MCF 10A (cell line): ENCODE results near the gene KCNIP3. TPM values are rescaled to one million over a fixed set of nuclear protein-coding genes. Genes with fewer than 3 reads are reported as not detected.

Source experiments
- BruUV-seq: library from RNA; stranded (reverse); fragments of 400-500 nt; replicated peaks from 2 replicates; lab custom pipeline; 2021; lab: Mats Ljungman, UMichigan
- CTCF ChIA-PET: fragments of 300-600 bp; sonication (Branson Sonifier 250); formaldehyde crosslinking; extraction: SDS; loops from one replicate; lab custom pipeline; 2021; ENCODE audit warnings: antibody characterized with exemption, inconsistent platforms; lab: Yijun Ruan, JAX
- POLR2A ChIA-PET: fragments of 300-600, 350-650 bp; sonication (Branson Sonifier 250); formaldehyde crosslinking; extraction: SDS; loops from one replicate; lab custom pipeline; 2020; ENCODE audit warnings: antibody characterized with exemption, inconsistent platforms; lab: Yijun Ruan, JAX
- DNase-seq: peaks from one replicate; pipeline ENCODE4 v3.0.0-alpha.2; 2018; ENCODE audit not compliant: unreplicated experiment
- H3K27ac Mint-ChIP-seq: one replicate; pipeline ENCODE4 v1.8.0; 2022; ENCODE audit warnings: mild to moderate bottlenecking, low read depth, mixed read lengths; ENCODE audit not compliant: unreplicated experiment
- H3K27me3 Mint-ChIP-seq: one replicate; pipeline ENCODE4 v1.8.0; 2022; ENCODE audit warnings: mixed read lengths; ENCODE audit not compliant: insufficient read depth, unreplicated experiment
- H3K36me3 Mint-ChIP-seq: one replicate; pipeline ENCODE4 v1.8.0; 2022; ENCODE audit warnings: mild to moderate bottlenecking, moderate library complexity, mixed read lengths; ENCODE audit not compliant: insufficient read depth, unreplicated experiment
- H3K4me1 Mint-ChIP-seq: one replicate; pipeline ENCODE4 v1.8.0; 2022; ENCODE audit warnings: mixed read lengths; ENCODE audit not compliant: insufficient read depth, unreplicated experiment
- H3K4me3 Mint-ChIP-seq: one replicate; pipeline ENCODE4 v1.8.0; 2022; ENCODE audit warnings: mild to moderate bottlenecking, moderate library complexity, mixed read lengths; ENCODE audit not compliant: unreplicated experiment
- H3K9me3 Mint-ChIP-seq: one replicate; pipeline ENCODE4 v1.8.0; 2022; ENCODE audit warnings: mixed read lengths; ENCODE audit not compliant: unreplicated experiment
- intact Hi-C: fragments of 100-400 bp; cut with micrococcal nuclease; formaldehyde crosslinking; loops from 2 replicates; pipeline ENCODE4 v1.14.1; 2022
- total RNA-seq: library from RNA; stranded (reverse); gene quantifications from 2 replicates; pipeline ENCODE4 v1.2.3, GENCODE V29; 2022
- TF ChIP-seq, protein P1 (sequence below): fragments of 200-600 bp; IDR thresholded peaks from one replicate; pipeline ENCODE4 v1.8.0; 2022; ENCODE audit warnings: antibody characterized with exemption, mild to moderate bottlenecking; ENCODE audit not compliant: unreplicated experiment

KCNIP3 gene
- total RNA-seq, 1 experiment from 2014 or later = 15.6 TPM

DNA sequence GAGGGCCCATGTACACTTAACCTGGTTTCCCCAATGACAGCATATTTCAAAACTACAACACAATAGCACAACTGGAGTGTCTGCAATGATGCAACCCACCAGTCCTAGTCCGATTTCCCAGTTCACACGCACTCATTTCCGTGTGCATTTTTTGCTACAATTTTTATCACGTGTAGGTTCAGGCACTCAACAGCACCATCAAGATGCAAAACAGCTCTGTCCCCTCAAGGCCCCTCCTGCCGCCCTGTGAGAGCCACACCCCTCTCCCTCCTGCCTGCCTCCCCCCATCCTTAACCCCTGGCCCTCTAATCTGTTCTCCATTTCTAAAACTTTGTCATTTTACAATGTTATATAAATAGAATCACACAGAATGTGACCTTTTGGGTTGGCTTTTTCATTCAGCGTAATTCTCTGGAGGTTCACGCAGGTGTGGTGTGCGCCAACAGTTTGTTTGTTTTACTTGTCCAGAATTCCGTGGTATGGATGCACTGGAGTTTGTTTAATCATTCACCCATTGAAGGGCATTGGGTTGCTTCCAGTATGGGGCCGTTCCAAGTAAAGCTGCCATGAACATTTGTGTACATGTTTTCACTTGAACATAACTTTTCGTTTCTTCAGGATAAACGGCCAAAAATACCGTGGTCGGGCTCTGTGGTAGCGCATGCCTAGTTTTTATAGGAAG, 8.4 kb downstream of the KCNIP3 start:
- Mint-ChIP-seq H3K27ac (no peak overlapping the region), H3K4me1 (no peaks in the 10 kb centered on the region), H3K9me3 (no peaks in the 10 kb centered on the region), H3K27me3 (no peaks in the 10 kb centered on the region), H3K36me3 (no peaks in the 10 kb centered on the region), H3K4me3 (no peak overlapping the region)
- DNase-seq = no peak
- TF ChIP-seq, protein P1, sequence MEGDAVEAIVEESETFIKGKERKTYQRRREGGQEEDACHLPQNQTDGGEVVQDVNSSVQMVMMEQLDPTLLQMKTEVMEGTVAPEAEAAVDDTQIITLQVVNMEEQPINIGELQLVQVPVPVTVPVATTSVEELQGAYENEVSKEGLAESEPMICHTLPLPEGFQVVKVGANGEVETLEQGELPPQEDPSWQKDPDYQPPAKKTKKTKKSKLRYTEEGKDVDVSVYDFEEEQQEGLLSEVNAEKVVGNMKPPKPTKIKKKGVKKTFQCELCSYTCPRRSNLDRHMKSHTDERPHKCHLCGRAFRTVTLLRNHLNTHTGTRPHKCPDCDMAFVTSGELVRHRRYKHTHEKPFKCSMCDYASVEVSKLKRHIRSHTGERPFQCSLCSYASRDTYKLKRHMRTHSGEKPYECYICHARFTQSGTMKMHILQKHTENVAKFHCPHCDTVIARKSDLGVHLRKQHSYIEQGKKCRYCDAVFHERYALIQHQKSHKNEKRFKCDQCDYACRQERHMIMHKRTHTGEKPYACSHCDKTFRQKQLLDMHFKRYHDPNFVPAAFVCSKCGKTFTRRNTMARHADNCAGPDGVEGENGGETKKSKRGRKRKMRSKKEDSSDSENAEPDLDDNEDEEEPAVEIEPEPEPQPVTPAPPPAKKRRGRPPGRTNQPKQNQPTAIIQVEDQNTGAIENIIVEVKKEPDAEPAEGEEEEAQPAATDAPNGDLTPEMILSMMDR = no peak
- no TSS peak for BruUV-seq
- POLR2A ChIA-PET = interaction anchor here (0.6 kb wide), 1 partner anchor 13 kb away, joined by 4 read pairs; no protein-coding TSS in a partner anchor
- intact Hi-C loops = no loop called here
- CTCF ChIA-PET = interaction anchor here (0.5 to 16.5 kb wide), 6 partner anchors 9 to 190 kb away, joined by 3 to 323 read pairs (median 3); no protein-coding TSS in a partner anchor

DNA sequence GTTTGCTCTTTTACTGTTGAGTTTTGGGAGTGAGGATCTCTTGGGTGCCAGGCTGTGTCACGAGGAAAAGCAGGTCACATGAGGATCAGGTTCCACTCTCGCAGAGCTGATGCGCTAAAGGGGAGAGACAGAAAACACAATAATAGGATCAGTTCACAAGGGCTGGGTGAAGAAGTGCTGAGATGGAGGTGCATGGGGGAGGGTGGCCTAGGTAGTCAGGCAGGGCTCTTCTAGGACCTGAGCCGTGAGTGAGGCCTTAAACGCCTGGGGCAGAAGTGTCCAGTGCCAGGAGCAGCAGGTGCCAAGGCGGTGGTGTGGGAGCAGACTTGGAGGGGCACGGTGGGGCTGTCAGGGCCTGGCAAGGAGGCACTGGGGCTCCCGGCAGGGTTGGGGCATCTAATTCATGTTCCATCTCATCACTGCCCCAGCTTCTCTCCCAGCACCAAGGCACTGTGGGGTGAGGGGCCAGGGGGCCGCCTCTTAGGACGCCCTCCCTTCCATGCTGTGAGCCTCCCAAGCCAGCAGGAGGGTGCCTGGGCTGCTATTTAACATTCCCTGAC, 9.3 kb downstream of the KCNIP3 start:
- H3K36me3 Mint-ChIP-seq = no peaks in the 10 kb centered on the region
- H3K4me1 Mint-ChIP-seq = no peaks in the 10 kb centered on the region
- TF ChIP-seq, protein P1 = no peak
- intact Hi-C loops = no loop called here
- no peak for DNase-seq
- no peaks in the 10 kb centered on the region for H3K9me3 Mint-ChIP-seq
- H3K27ac Mint-ChIP-seq = no peak overlapping the region
- ChIA-PET CTCF (interaction anchor here (1.0 to 16.5 kb wide), 4 partner anchors 8 to 71 kb away, joined by 3 to 323 read pairs (median 5); no protein-coding TSS in a partner anchor), POLR2A (no interaction called here)
- BruUV-seq = no TSS peak
- H3K4me3 Mint-ChIP-seq = no peak overlapping the region
- H3K27me3 Mint-ChIP-seq = no peaks in the 10 kb centered on the region

DNA sequence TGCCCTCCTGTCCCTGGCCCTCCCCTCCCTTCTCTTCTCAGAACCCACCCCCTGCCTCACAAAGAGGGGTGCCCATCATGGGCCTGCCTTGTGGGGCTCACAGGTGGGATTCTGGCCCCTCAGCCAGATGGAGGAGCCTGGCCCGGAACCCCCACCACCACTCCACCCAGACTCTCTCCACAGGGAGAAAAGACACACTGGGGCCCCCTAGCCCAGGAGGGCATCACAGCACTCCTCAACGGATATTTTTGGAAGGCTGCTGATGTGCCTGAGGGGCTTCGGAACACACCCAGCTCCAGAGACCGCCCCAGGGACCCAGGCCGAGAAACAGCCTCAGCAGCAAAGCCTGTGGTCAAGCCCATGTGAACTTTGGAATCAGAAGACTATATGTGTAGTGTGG, 9.9 kb downstream of the KCNIP3 start:
- H3K27me3 Mint-ChIP-seq = no peaks in the 10 kb centered on the region
- H3K4me1 Mint-ChIP-seq = no peaks in the 10 kb centered on the region
- ChIA-PET POLR2A (no interaction called here), CTCF (interaction anchor here (0.5 to 16.5 kb wide), 3 partner anchors 14 to 71 kb away, joined by 3 to 323 read pairs (median 4); no protein-coding TSS in a partner anchor)
- no TSS peak for BruUV-seq
- no peaks in the 10 kb centered on the region for H3K36me3 Mint-ChIP-seq
- DNase-seq = no peak
- TF ChIP-seq, protein P1 = no peak
- H3K27ac Mint-ChIP-seq = no peak overlapping the region
- intact Hi-C loops = no loop called here
- H3K9me3 Mint-ChIP-seq = no peaks in the 10 kb centered on the region
- H3K4me3 Mint-ChIP-seq = no peak overlapping the region

DNA sequence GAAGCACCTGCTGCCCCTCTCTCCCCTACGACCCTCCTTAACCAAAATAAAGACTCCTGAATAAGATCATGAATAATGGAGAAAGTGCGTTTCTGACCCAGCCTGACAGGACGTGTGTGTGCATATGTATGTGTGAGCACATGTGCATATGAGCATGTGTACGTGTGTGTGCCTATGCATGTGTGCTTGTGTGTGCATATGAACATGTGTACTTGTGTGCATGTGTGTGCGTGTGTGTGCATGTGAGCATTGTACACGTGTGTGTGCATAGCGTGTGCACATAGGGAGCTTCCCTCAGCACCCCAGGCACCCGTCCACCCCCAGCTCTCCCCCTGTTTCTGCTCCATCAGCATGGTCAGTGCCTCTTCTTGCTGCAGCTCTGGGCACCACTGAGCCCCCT, 10.7 kb downstream of the KCNIP3 start:
- Mint-ChIP-seq H3K4me1 (no peaks in the 10 kb centered on the region), H3K4me3 (no peak overlapping the region), H3K27ac (no peak overlapping the region), H3K36me3 (no peaks in the 10 kb centered on the region), H3K27me3 (no peaks in the 10 kb centered on the region), H3K9me3 (no peaks in the 10 kb centered on the region)
- ChIA-PET CTCF (interaction anchor here (0.6 to 16.5 kb wide), 3 partner anchors 15 to 80 kb away, joined by 4 to 323 read pairs (median 5); no protein-coding TSS in a partner anchor), POLR2A (no interaction called here)
- TF ChIP-seq, protein P1 = no peak
- no TSS peak for BruUV-seq
- intact Hi-C loops = no loop called here
- DNase-seq = no peak
